ENCODE data around the gene UNK.

GRCh38 chr17:75813081-75814020, 28.7 kb downstream of the UNK start:
- TF ChIP-seq CTCF (IDR thresholded peaks at IDR 0.05) (no peak), EZH2 (IDR thresholded peaks at IDR 0.05; ENCODE audit: borderline replicate concordance, insufficient read depth, low read depth, low read length, poor library complexity, severe bottlenecking) (no peak)

All from B cell (primary cell).